GM12873 (cell line): Measurements from ENCODE around the gene PRDX1.

ENCODE experiments used
- CTCF ChIP-seq: IDR thresholded peaks from 2 replicates; pipeline ENCODE4 v1.5.1; 2012; ENCODE audit warnings: low read depth, mild to moderate bottlenecking, moderate library complexity, low read length, control low read depth; ENCODE audit not compliant: insufficient read depth; ENCODE audit errors: missing control alignments

Gene PRDX1

GRCh38 chr1:45503462-45504360 is 18.0 kb downstream of the PRDX1 start:
- no peak for TF ChIP-seq CTCF

- TF ChIP-seq CTCF = no peak
These were observed 20.2 kb downstream of the PRDX1 start for GRCh38 chr1:45501505-45501859.

- peak; percentile 20 for TF ChIP-seq CTCF
These were observed 22.3 kb downstream of the PRDX1 start for GRCh38 chr1:45499415-45499769.

GRCh38 chr1:45498279-45498678 is 23.4 kb downstream of the PRDX1 start:
- no peak for TF ChIP-seq CTCF

- TF ChIP-seq CTCF = peak; percentile 60
These were observed 28.5 kb downstream of the PRDX1 start for GRCh38 chr1:45493116-45493697.

- no peak for TF ChIP-seq CTCF
These were observed 29.0 kb downstream of the PRDX1 start for GRCh38 chr1:45492691-45493090.

- no peak for TF ChIP-seq CTCF
These were observed 30.0 kb downstream of the PRDX1 start for GRCh38 chr1:45491487-45492260.
